NCI-H82 (cell line): ENCODE data around the gene PHACTR3.

ENCODE experiments used
- DNase-seq: peaks from one replicate; lab custom pipeline; 2025; lab: John Stamatoyannopoulos, UW

Gene PHACTR3

GRCh38 chr20:59817846-59818615, 213.7 kb downstream of the PHACTR3 start:
- no peak for DNase-seq

- no peak for DNase-seq
These were observed 214.6 kb downstream of the PHACTR3 start for GRCh38 chr20:59818911-59819310.

- DNase-seq = no peak
These were observed 215.3 kb downstream of the PHACTR3 start for GRCh38 chr20:59819496-59820203.

GRCh38 chr20:59820204-59821041, 216.1 kb downstream of the PHACTR3 start:
- DNase-seq = no peak

GRCh38 chr20:59821201-59821600, 216.9 kb downstream of the PHACTR3 start:
- no peak for DNase-seq

GRCh38 chr20:59821788-59822187, 217.4 kb downstream of the PHACTR3 start:
- DNase-seq = no peak

GRCh38 chr20:59822291-59823029, 218.1 kb downstream of the PHACTR3 start:
- DNase-seq = no peak

GRCh38 chr20:59823030-59823423, 218.7 kb downstream of the PHACTR3 start:
- no peak for DNase-seq

- DNase-seq = no peak
These were observed 219.3 kb downstream of the PHACTR3 start for GRCh38 chr20:59823491-59824259.

- DNase-seq = no peak
These were observed 220.6 kb downstream of the PHACTR3 start for GRCh38 chr20:59824711-59825562.

- DNase-seq = no peak
These were observed 221.2 kb downstream of the PHACTR3 start for GRCh38 chr20:59825563-59825920.

- DNase-seq = no peak
These were observed 221.8 kb downstream of the PHACTR3 start for GRCh38 chr20:59825944-59826759.

- DNase-seq = no peak
These were observed 223.1 kb downstream of the PHACTR3 start for GRCh38 chr20:59827138-59828056.

GRCh38 chr20:59828125-59829053, 224.0 kb downstream of the PHACTR3 start:
- no peak for DNase-seq

- no peak for DNase-seq
These were observed 224.9 kb downstream of the PHACTR3 start for GRCh38 chr20:59829054-59829785.
